ENCODE measurements around the gene CRTAC1.

DNA sequence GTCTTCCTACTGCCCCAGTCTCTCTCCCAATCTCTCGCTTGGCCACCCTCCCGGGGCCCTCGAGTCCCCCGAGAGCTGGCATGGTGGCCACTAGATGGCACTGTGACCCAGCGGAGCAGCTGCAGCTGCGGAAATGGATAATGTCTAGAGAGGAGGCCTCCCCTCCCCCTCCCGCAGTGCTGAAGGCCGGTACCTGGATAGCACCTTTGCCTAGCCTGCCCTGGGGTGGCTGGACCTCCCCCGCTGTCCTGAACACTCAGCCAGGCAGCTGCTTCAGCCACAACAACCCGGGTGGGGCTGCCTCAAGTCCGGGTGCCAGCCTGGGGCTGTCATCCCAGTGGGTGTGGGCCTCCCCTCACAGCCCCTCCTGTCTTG lies 115.6 kb downstream of the CRTAC1 start:
- TF ChIP-seq, protein P1, sequence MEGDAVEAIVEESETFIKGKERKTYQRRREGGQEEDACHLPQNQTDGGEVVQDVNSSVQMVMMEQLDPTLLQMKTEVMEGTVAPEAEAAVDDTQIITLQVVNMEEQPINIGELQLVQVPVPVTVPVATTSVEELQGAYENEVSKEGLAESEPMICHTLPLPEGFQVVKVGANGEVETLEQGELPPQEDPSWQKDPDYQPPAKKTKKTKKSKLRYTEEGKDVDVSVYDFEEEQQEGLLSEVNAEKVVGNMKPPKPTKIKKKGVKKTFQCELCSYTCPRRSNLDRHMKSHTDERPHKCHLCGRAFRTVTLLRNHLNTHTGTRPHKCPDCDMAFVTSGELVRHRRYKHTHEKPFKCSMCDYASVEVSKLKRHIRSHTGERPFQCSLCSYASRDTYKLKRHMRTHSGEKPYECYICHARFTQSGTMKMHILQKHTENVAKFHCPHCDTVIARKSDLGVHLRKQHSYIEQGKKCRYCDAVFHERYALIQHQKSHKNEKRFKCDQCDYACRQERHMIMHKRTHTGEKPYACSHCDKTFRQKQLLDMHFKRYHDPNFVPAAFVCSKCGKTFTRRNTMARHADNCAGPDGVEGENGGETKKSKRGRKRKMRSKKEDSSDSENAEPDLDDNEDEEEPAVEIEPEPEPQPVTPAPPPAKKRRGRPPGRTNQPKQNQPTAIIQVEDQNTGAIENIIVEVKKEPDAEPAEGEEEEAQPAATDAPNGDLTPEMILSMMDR (IDR thresholded peaks at IDR 0.05): peak; percentile 73 to 91 (median 86)
- TF ChIP-seq POLR2A (IDR thresholded peaks at IDR 0.05): no peak
- TF ChIP-seq POLR2AphosphoS5 (IDR thresholded peaks at IDR 0.05): no peak
- no peak for TF ChIP-seq EP300 (IDR thresholded peaks at IDR 0.05; ENCODE audit: low read depth)

Data from transverse colon (tissue), 4 donors.